Osteocyte (in vitro differentiated cells): ENCODE results near the gene ADAMTS1. TPM values are rescaled to one million over a fixed set of nuclear protein-coding genes. Genes with fewer than 3 reads are reported as not detected.
A peak's percentile ranks its signal among the peaks of the same experiment; 100 is the strongest.

Source experiments
- DNase-seq: peaks from one replicate; pipeline ENCODE4 v3.0.0; 2021; ENCODE audit warnings: mixed read lengths; ENCODE audit not compliant: unreplicated experiment; ENCODE audit errors: extremely low spot score
- H3K27ac Mint-ChIP-seq: one replicate; pipeline ENCODE4 v1.8.0; 2021; ENCODE audit warnings: mild to moderate bottlenecking, mixed read lengths; ENCODE audit not compliant: unreplicated experiment
- H3K27me3 Mint-ChIP-seq: one replicate; pipeline ENCODE4 v1.8.0; 2021; ENCODE audit warnings: mixed read lengths; ENCODE audit not compliant: unreplicated experiment
- H3K36me3 Mint-ChIP-seq: one replicate; pipeline ENCODE4 v1.8.0; 2021; ENCODE audit warnings: mixed read lengths; ENCODE audit not compliant: unreplicated experiment
- H3K4me1 Mint-ChIP-seq: one replicate; pipeline ENCODE4 v1.8.0; 2021; ENCODE audit warnings: mixed read lengths; ENCODE audit not compliant: unreplicated experiment
- H3K4me3 Mint-ChIP-seq: one replicate; pipeline ENCODE4 v1.8.0; 2021; ENCODE audit warnings: mild to moderate bottlenecking, moderate library complexity, mixed read lengths; ENCODE audit not compliant: unreplicated experiment
- H3K9me3 Mint-ChIP-seq: one replicate; pipeline ENCODE4 v1.8.0; 2021; ENCODE audit warnings: mixed read lengths; ENCODE audit not compliant: unreplicated experiment
- CTCF ChIP-seq: fragments of 200-600 bp; sonication (generic); IDR thresholded peaks from 2 replicates; pipeline ENCODE4 v1.5.0; 2021; ENCODE audit warnings: antibody characterized with exemption, mild to moderate bottlenecking, moderate library complexity
- total RNA-seq: library from RNA; stranded (reverse); gene quantifications from 2 replicates; pipeline ENCODE4 v1.2.1, GENCODE V29; 2021

The ADAMTS1 gene
- total RNA-seq, 1 donor from 2014 or later: 38.0 TPM

DNA sequence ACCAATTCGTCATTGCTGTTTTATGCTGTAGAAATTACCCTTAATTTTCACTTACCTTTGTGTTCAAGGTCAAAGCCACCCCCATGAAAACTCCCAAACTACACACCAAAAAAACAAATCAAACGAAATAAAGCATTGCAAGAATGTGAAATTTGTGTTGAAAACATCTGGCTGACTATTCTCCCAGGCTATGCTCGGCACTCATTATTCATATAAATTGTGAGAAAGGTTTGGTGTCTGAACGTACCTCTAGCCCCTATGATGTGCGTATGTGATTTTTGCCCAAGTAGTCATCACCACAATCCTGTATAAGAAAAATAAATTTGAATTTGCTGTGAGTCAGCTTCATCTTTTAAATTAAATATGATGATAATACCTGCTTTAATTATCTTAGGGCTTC is 34.9 kb downstream of the ADAMTS1 start:
- H3K4me3 Mint-ChIP-seq: no peak overlapping the region
- no peaks in the 10 kb centered on the region for H3K9me3 Mint-ChIP-seq
- TF ChIP-seq CTCF: no peak
- H3K27me3 Mint-ChIP-seq: no peaks in the 10 kb centered on the region
- no peak overlapping the region for H3K27ac Mint-ChIP-seq
- peaks cover 11% of the 10 kb centered on the region for H3K4me1 Mint-ChIP-seq
- no peaks in the 10 kb centered on the region for H3K36me3 Mint-ChIP-seq
- no peak for DNase-seq

- no peak for DNase-seq
- Mint-ChIP-seq H3K9me3 (no peaks in the 10 kb centered on the region), H3K36me3 (no peaks in the 10 kb centered on the region), H3K4me1 (peaks cover 11% of the 10 kb centered on the region), H3K27ac (no peak overlapping the region), H3K27me3 (no peaks in the 10 kb centered on the region), H3K4me3 (no peak overlapping the region)
- TF ChIP-seq CTCF: no peak
Measured at GRCh38 chr21:26809745-26810144, 35.5 kb downstream of the ADAMTS1 start.

DNA sequence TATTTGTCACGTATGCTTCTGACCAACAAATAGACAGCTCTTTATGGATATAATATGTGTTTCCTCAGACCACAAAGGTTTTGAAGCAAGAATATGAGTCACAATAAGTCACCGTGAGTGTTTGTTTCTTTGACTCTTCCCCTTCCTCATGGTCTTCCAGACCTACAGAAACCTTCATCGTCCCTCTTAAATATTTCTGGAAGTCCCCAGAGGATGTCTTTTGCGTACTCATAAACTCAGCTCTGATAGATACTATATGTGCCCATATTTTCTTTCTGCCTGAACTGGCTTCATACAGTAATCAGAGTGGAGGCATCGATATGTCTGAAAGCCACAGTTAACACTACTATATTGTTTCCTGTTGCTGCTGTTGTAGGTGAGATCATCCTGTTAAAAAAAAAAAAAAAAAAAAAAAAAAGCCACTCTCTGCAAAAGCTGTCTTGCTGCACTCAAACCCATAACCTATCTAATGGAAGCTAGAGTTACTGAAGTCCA is 38.4 kb downstream of the ADAMTS1 start:
- Mint-ChIP-seq H3K27ac (no peak overlapping the region), H3K36me3 (no peaks in the 10 kb centered on the region), H3K4me3 (no peak overlapping the region), H3K27me3 (no peaks in the 10 kb centered on the region), H3K4me1 (peaks cover 12% of the 10 kb centered on the region), H3K9me3 (no peaks in the 10 kb centered on the region)
- no peak for DNase-seq
- TF ChIP-seq CTCF: no peak

DNA sequence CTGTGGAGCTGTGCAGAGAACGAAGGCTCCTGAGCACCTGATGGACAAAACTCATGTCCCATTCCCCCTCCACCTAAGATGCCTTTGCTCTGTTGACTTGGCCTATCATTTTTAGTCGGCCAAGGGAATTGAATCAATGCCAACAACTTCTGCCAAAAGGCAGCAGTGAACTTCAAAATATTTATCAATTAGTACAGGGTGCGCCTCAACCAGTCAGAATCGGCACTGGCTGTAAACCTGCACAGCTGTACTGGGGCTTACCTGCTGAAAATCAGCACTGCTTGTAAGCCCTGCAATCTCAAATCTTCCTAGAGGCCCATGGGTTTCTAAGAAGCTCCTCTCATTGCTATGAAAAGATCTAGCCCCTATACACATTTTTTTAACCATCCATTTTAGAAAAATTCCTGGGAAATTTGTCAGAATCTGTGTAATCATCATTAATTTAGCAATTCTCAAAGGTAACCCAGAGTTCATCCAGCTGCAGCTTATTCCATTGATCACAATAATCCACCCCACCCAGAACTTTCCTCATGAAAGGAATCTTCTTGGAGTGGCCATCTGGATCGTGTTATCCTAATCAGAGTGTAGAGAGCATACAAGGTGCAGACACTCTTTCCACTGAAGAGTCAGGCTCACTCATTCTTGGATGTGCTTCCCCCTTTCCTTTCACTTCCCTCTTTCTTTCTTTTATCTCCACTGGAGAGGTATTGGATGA is 40.2 kb downstream of the ADAMTS1 start:
- H3K4me1 Mint-ChIP-seq: peaks cover 22% of the 10 kb centered on the region
- no peak for DNase-seq
- no peak for TF ChIP-seq CTCF
- H3K27ac Mint-ChIP-seq: no peak overlapping the region
- H3K27me3 Mint-ChIP-seq: no peaks in the 10 kb centered on the region
- H3K9me3 Mint-ChIP-seq: no peaks in the 10 kb centered on the region
- no peak overlapping the region for H3K4me3 Mint-ChIP-seq
- H3K36me3 Mint-ChIP-seq: no peaks in the 10 kb centered on the region

DNA sequence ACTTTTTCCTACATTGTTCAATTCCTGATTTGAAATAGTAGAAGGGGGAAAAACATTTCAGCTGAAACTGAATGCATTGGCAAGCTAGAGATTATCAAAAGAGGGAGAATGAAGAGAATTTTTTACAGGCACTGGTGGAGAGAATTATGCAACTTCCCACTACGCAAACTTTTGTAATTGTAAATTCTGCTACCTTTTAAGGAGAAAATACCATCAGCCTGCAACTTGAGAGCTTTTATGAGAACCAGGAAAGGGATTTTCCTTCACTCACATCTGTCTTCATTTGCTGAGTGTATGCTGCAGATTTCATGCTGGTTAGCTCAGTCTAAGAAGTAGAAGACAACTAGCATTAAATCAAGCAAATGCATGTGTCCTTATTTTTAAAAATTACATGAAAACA is 43.7 kb downstream of the ADAMTS1 start:
- Mint-ChIP-seq H3K27ac (peak overlapping the region; percentile 86), H3K4me1 (peaks cover 25% of the 10 kb centered on the region), H3K4me3 (peak overlapping the region; percentile 30), H3K9me3 (peaks cover 6% of the 10 kb centered on the region), H3K27me3 (no peaks in the 10 kb centered on the region), H3K36me3 (no peaks in the 10 kb centered on the region)
- no peak for DNase-seq
- TF ChIP-seq CTCF: no peak
